Ectodermal cell (in vitro differentiated cells): ENCODE measurements around the gene DEDD.

Experiments
- H3K27ac ChIP-seq: 2 replicates; pipeline ENCODE4 v1.7.0; 2013; ENCODE audit warnings: mild to moderate bottlenecking, low read depth, low read length; ENCODE audit not compliant: insufficient read depth, poor library complexity, severe bottlenecking
- H3K27me3 ChIP-seq: 2 replicates; pipeline ENCODE4 v1.7.0; 2013; ENCODE audit warnings: mild to moderate bottlenecking, low read length; ENCODE audit not compliant: insufficient read depth, control insufficient read depth, poor library complexity, severe bottlenecking
- H3K36me3 ChIP-seq: one replicate; pipeline ENCODE4 v1.7.0; 2013; ENCODE audit warnings: low read length; ENCODE audit not compliant: control insufficient read depth, insufficient read depth
- H3K4me1 ChIP-seq: one replicate; pipeline ENCODE4 v1.7.0; 2013; ENCODE audit warnings: low read length; ENCODE audit not compliant: control insufficient read depth, insufficient read depth
- H3K4me3 ChIP-seq: 2 replicates; pipeline ENCODE4 v1.7.0; 2013; ENCODE audit warnings: low read depth, low read length, control low read depth; ENCODE audit not compliant: insufficient read depth
- H3K9me3 ChIP-seq: 2 replicates; pipeline ENCODE4 v1.7.0; 2013; ENCODE audit warnings: mild to moderate bottlenecking, low read length, moderate library complexity; ENCODE audit not compliant: control insufficient read depth
- WGBS, 2 experiments: methylation state at CpG; one replicate each; pipeline ENCODE4 v1.1.7; 2013; ENCODE audit warnings: missing lambda C conversion rate in 2 of 2; 5-methylcytosine and 5-hydroxymethylcytosine counted together

DEDD gene

GRCh38 chr1:161095230-161095629, 37.2 kb downstream of the DEDD start:
- H3K36me3 ChIP-seq = peaks cover 3% of the 10 kb centered on the region
- WGBS, 2 experiments = 91 to 93% methylated on average over 6 of the region's 6 CpGs
- no peak overlapping the region for H3K4me3 ChIP-seq
- no peaks in the 10 kb centered on the region for H3K9me3 ChIP-seq
- H3K4me1 ChIP-seq = no peaks in the 10 kb centered on the region
- H3K27ac ChIP-seq = no peak overlapping the region
- H3K27me3 ChIP-seq = no peaks in the 10 kb centered on the region

- H3K4me1 ChIP-seq = no peaks in the 10 kb centered on the region
- H3K27ac ChIP-seq = no peak overlapping the region
- H3K36me3 ChIP-seq = no peaks in the 10 kb centered on the region
- H3K4me3 ChIP-seq = no peak overlapping the region
- H3K27me3 ChIP-seq = no peaks in the 10 kb centered on the region
- no peaks in the 10 kb centered on the region for H3K9me3 ChIP-seq
- 93 to 97% methylated on average over 7 to 14 of the region's 14 CpGs for WGBS, 2 experiments
Observed at GRCh38 chr1:161094481-161094880, 38.0 kb downstream of the DEDD start.

GRCh38 chr1:161092621-161093028, 39.8 kb downstream of the DEDD start:
- H3K9me3 ChIP-seq = no peaks in the 10 kb centered on the region
- no peak overlapping the region for H3K27ac ChIP-seq
- H3K4me3 ChIP-seq = no peak overlapping the region
- H3K36me3 ChIP-seq = no peaks in the 10 kb centered on the region
- H3K27me3 ChIP-seq = no peaks in the 10 kb centered on the region
- H3K4me1 ChIP-seq = no peaks in the 10 kb centered on the region
- WGBS, 2 experiments = 82 to 88% methylated on average over 3 of the region's 3 CpGs

- Histone ChIP-seq H3K4me3 (no peak overlapping the region), H3K9me3 (no peaks in the 10 kb centered on the region), H3K4me1 (no peaks in the 10 kb centered on the region), H3K27me3 (no peaks in the 10 kb centered on the region), H3K27ac (no peak overlapping the region), H3K36me3 (no peaks in the 10 kb centered on the region)
- 93 to 94% methylated on average over 7 of the region's 7 CpGs for WGBS, 2 experiments
Observed at GRCh38 chr1:161091796-161092507, 40.5 kb downstream of the DEDD start.

GRCh38 chr1:161091093-161091492, 41.4 kb downstream of the DEDD start:
- no peak overlapping the region for H3K27ac ChIP-seq

GRCh38 chr1:161090617-161091016, 41.9 kb downstream of the DEDD start:
- Histone ChIP-seq H3K36me3 (no peaks in the 10 kb centered on the region), H3K9me3 (no peaks in the 10 kb centered on the region), H3K4me3 (no peak overlapping the region), H3K27ac (no peak overlapping the region), H3K4me1 (no peaks in the 10 kb centered on the region), H3K27me3 (no peaks in the 10 kb centered on the region)
- WGBS, 2 experiments = 75 to 93% methylated on average over 3 of the region's 3 CpGs

More at GRCh38 chr1:161091093-161091492, 41.4 kb downstream of the DEDD start:
- Histone ChIP-seq H3K4me3 (no peak overlapping the region), H3K27me3 (no peaks in the 10 kb centered on the region), H3K36me3 (no peaks in the 10 kb centered on the region), H3K9me3 (no peaks in the 10 kb centered on the region), H3K4me1 (no peaks in the 10 kb centered on the region)
- 93 to 94% methylated on average over 5 of the region's 5 CpGs for WGBS, 2 experiments

GRCh38 chr1:161089938-161090337, 42.5 kb downstream of the DEDD start:
- Histone ChIP-seq H3K27me3 (no peaks in the 10 kb centered on the region), H3K9me3 (no peaks in the 10 kb centered on the region), H3K4me3 (no peak overlapping the region), H3K36me3 (no peaks in the 10 kb centered on the region), H3K27ac (no peak overlapping the region), H3K4me1 (peaks cover 5% of the 10 kb centered on the region)
- 94 to 96% methylated on average over 5 of the region's 5 CpGs for WGBS, 2 experiments

GRCh38 chr1:161089251-161089924, 43.1 kb downstream of the DEDD start, which contains the start of gene NECTIN4:
Gene NECTIN4 (minus strand): TSS chr1:161089558. CDS start chr1:161089296, 262 bp downstream.
- Histone ChIP-seq H3K36me3 (no peaks in the 10 kb centered on the region), H3K4me1 (peaks cover 5% of the 10 kb centered on the region), H3K27me3 (no peaks in the 10 kb centered on the region), H3K4me3 (no peak within 1 kb of the TSS), H3K27ac (no peak within 1 kb of the TSS), H3K9me3 (no peaks in the 10 kb centered on the region)
- 84 to 85% methylated on average over 22 of the region's 22 CpGs for WGBS, 2 experiments

- Histone ChIP-seq H3K4me1 (peaks cover 6% of the 10 kb centered on the region), H3K27ac (no peak overlapping the region), H3K36me3 (no peaks in the 10 kb centered on the region), H3K9me3 (no peaks in the 10 kb centered on the region), H3K4me3 (no peak overlapping the region), H3K27me3 (no peaks in the 10 kb centered on the region)
- WGBS, 2 experiments = 85 to 88% methylated on average over 3 of the region's 3 CpGs
Observed at GRCh38 chr1:161088587-161089110, 43.8 kb downstream of the DEDD start.

- Histone ChIP-seq H3K9me3 (no peaks in the 10 kb centered on the region), H3K36me3 (no peaks in the 10 kb centered on the region), H3K4me3 (no peak overlapping the region), H3K4me1 (peaks cover 12% of the 10 kb centered on the region), H3K27me3 (no peaks in the 10 kb centered on the region), H3K27ac (no peak overlapping the region)
- 66 to 69% methylated on average over 4 of the region's 4 CpGs for WGBS, 2 experiments
Observed at GRCh38 chr1:161086457-161086856, 46.0 kb downstream of the DEDD start.
